ENCODE measurements around the gene THRSP.

THRSP gene

DNA sequence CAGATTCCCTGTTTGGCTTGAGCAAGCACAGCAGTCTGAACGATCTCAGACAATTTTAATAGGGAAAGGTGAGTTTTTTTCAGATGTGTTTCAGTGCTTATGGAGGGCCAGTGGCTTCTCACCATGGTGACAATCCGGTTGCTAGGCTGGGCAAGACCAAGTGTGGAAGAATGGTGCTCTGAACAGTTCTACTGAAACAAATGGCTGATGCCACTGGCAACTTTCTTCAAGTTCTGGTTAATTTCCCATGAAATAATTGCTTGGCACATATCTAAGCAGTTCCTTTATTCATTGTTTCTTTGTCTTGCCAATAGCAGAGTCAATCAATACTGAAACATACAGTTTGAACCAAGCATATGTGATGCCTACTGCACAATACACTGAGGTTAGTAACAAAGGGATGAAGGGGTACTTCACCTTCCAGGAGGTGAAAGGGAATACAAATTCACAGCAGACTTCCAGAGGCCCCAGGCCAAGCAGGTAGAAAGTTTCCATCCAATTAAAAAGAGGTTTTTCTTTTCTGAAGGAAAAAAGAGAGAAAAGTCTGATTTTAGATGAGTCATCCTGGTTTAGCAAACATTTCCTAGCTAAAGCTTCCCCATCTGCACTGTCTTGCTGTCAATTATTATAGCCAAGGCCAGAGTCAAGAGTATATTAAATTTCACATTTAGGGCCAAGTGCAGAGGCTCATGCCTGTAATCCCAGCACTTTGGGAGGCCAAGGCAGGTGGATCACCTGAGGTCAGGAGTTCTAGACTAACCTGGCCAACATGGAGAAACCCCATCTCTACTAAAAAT lies 37.2 kb downstream of the THRSP start:
- DNase-seq, result no peak

DNA sequence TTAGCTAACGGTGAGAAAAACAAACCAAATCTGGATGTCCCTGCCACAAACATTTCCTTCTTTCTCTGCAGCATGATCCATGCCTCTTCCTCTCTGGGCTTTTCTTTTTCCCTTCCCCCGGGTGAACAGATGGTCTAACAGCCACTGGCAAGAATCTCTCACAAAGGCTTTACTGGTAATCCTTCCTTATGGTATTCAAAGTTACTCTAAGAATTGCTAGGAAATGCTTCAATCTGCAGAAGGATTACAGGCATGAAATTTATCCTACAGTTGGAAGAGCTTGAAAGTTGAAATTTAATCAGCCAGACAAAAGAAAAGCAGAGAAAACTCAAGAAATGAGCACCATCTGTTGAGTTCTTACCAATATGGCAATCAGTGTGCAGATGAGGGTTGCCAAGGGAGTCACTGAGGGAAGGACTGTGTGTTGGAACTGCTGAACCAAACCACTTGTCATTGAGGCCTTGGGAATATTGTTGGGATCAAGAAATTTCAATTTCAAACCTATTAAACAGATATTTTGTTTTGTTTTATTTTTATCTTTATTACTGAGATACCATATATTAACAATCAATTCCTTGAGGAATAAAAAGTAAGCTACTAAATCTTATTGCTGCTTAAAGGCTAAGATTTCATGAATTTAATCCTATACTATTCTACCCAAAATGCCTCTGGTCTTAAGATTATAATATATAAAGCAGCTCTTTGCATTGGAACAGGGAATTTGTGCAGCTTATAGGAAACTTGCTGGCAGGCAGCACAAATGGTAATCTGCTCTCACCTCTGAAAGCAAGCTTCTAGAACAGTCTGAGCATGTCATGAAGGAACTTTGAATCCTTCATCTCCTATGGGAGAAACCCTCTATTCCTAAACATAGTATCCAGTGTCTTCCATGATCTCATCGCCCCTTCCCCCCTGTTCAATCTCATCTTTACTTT lies 45.7 kb downstream of the THRSP start:
- DNase-seq, result no peak

DNA sequence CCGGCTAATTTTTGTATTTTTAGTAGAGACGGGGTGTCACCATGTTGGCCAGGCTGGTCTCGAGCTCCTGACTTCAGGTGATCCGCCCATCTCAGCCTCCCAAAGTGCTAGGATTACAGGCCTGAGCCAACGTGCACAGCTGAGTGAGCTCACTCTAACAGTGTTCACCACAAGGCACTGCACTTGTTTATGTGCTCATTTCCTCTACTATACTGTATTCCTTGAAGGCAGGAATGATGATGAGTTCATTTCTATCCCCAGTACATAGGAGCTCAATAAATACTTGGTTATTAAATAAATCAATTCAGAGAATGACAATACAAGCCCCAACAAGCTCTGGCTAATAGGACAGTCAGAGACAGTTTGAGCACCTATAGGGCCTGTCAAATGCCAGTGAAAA lies 46.7 kb downstream of the THRSP start:
- DNase-seq, result no peak

GRCh38 chr11:78110830-78111229 lies 47.2 kb downstream of the THRSP start:
- no peak for DNase-seq

DNA sequence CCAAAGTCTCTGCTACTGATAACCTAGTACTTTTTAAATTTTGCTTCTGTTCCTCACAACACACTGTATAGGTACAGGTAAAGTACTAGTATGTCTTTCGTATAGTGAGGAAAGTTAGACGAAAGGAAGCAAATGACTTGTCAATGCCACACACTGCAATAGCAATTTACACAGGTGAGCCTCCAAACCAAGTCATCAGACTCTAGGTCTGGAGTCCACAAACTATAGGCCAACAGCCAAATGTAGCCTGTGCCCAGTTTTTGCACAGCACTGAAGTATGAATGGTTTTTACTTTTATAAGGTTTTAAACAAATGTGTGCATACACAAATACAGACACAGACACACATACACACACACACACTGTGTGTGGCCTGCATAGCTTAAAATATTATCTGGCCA lies 47.6 kb downstream of the THRSP start:
- DNase-seq, result no peak

- DNase-seq, result no peak
Observed at GRCh38 chr11:78112582-78113275, 49.1 kb downstream of the THRSP start.
